ENCODE measurements around the gene SPRR4. TPM values are rescaled to one million over a fixed set of nuclear protein-coding genes. Genes with fewer than 3 reads are reported as not detected.

The SPRR4 gene
- total RNA-seq, 4 donors from 2014 or later: not detected

- Histone ChIP-seq H3K27me3 (no peaks in the 10 kb centered on the region), H3K36me3 (no peaks in the 10 kb centered on the region), H3K9me3 (no peaks in the 10 kb centered on the region), H3K4me3 (no peak within 1 kb of the TSS), H3K4me1 (no peaks in the 10 kb centered on the region), H3K27ac (no peak within 1 kb of the TSS)
- TF ChIP-seq POLR2A (IDR thresholded peaks at IDR 0.05): no peak
- TF ChIP-seq CTCF (IDR thresholded peaks at IDR 0.05): no peak
- no peak for DNase-seq
Observed at GRCh38 chr1:152946651-152947256, 23.7 kb upstream of the SPRR4 start, which contains the start of gene SPRR5. Gene SPRR5, plus strand, starts transcription at chr1:152947206. Its CDS starts 1,349 bp downstream, at chr1:152948555.

- Histone ChIP-seq H3K27ac (no peak overlapping the region), H3K4me3 (no peak overlapping the region), H3K4me1 (no peaks in the 10 kb centered on the region), H3K27me3 (no peaks in the 10 kb centered on the region), H3K36me3 (no peaks in the 10 kb centered on the region), H3K9me3 (no peaks in the 10 kb centered on the region)
- DNase-seq: no peak
- TF ChIP-seq CTCF (IDR thresholded peaks at IDR 0.05) (no peak), POLR2A (IDR thresholded peaks at IDR 0.05) (no peak)
Observed at GRCh38 chr1:152951711-152952110, 18.7 kb upstream of the SPRR4 start.

GRCh38 chr1:152953761-152954160 lies 16.7 kb upstream of the SPRR4 start:
- DNase-seq: no peak
- Histone ChIP-seq H3K4me3 (no peak overlapping the region), H3K9me3 (no peaks in the 10 kb centered on the region), H3K27ac (no peak overlapping the region), H3K27me3 (no peaks in the 10 kb centered on the region), H3K4me1 (no peaks in the 10 kb centered on the region), H3K36me3 (no peaks in the 10 kb centered on the region)
- no peak for TF ChIP-seq CTCF (IDR thresholded peaks at IDR 0.05)
- no peak for TF ChIP-seq POLR2A (IDR thresholded peaks at IDR 0.05)

GRCh38 chr1:152954436-152954835 lies 16.0 kb upstream of the SPRR4 start:
- Histone ChIP-seq H3K4me3 (no peak overlapping the region), H3K27ac (no peak overlapping the region), H3K4me1 (no peaks in the 10 kb centered on the region), H3K27me3 (no peaks in the 10 kb centered on the region), H3K9me3 (no peaks in the 10 kb centered on the region), H3K36me3 (no peaks in the 10 kb centered on the region)
- no peak for DNase-seq
- TF ChIP-seq POLR2A (IDR thresholded peaks at IDR 0.05): no peak
- no peak for TF ChIP-seq CTCF (IDR thresholded peaks at IDR 0.05)

GRCh38 chr1:152957561-152957960 lies 12.9 kb upstream of the SPRR4 start:
- H3K9me3 ChIP-seq: no peaks in the 10 kb centered on the region
- no peaks in the 10 kb centered on the region for H3K36me3 ChIP-seq
- no peaks in the 10 kb centered on the region for H3K4me1 ChIP-seq
- H3K4me3 ChIP-seq: no peak overlapping the region
- no peak for DNase-seq
- no peak overlapping the region for H3K27ac ChIP-seq
- TF ChIP-seq POLR2A (IDR thresholded peaks at IDR 0.05) (no peak), CTCF (IDR thresholded peaks at IDR 0.05) (no peak)
- no peaks in the 10 kb centered on the region for H3K27me3 ChIP-seq

GRCh38 chr1:152959273-152959672 lies 11.2 kb upstream of the SPRR4 start:
- TF ChIP-seq POLR2A (IDR thresholded peaks at IDR 0.05) (no peak), CTCF (IDR thresholded peaks at IDR 0.05) (no peak)
- H3K27me3 ChIP-seq: no peaks in the 10 kb centered on the region
- no peak for DNase-seq
- no peaks in the 10 kb centered on the region for H3K4me1 ChIP-seq
- H3K4me3 ChIP-seq: no peak overlapping the region
- no peaks in the 10 kb centered on the region for H3K36me3 ChIP-seq
- H3K9me3 ChIP-seq: no peaks in the 10 kb centered on the region
- no peak overlapping the region for H3K27ac ChIP-seq
